NCI-H2196 treated with DMSO at 0.1 percent for 48 hours (cell line): ENCODE data around the gene TMEM127.
A peak's percentile ranks its signal among the peaks of the same experiment; 100 is the strongest.
"Not testable (repeated sequence)": the region's sequence is repeated elsewhere in the genome, so short reads cannot be mapped to it uniquely, and the experiment has no call there.

Experiments used
- DNase-seq: peaks from one replicate; lab custom pipeline; 2025; ENCODE audit not compliant: unreplicated experiment; lab: John Stamatoyannopoulos, UW

Gene TMEM127

DNA sequence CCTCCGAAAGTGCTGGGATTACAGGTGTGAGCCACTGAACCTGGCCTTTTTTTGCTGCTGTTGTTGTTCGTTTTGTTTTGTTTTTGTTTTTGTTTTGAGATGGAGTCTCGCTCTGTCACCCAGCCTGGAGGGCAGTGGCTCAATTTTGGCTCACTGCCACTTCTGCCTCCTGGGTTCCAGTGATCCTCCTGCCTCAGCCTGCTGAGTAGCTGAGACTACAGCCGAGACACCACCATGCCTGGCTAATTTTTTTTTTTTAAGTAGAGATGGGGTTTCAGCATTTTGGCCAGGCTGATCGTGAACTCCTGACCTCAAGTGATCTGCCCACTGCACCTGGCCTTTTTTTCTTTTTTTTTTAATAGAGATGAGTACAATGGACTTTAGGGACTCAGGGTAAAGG, 22.0 kb downstream of the TMEM127 start:
- DNase-seq = no peak

DNA sequence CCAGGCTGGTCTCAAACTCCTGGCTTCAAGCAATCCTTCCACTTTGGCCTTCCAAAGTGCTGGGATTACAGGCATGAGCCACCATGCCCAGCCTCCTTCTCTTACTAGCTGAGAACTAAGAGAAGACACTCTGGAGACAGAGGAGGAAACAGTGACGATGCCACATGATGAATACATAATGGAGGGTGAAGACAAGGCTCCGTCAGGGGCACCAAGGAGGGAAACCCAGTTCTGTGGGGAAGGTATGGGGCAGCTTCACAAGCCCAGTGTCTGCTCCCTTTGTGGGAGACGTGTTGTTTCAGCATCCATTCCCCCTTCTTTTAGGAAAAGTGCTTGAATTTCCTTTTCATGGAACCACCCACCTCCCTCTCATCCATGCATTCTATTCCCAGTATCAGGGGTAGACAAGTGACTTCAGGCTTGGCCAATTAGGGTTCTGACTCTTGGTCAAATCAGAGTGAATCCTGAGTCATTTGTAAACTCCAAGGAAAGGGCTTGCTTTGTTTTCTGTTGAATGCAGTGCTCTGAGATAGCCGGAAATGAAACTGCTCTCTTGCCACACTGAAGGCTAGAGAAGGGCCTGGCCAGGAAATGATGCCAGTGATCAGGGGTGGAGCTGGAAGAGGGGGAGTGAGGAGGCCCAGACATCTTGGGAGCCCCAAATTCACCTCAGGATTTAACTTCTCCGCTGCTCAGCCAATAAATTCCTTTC, 23.7 kb downstream of the TMEM127 start:
- no peak for DNase-seq

DNA sequence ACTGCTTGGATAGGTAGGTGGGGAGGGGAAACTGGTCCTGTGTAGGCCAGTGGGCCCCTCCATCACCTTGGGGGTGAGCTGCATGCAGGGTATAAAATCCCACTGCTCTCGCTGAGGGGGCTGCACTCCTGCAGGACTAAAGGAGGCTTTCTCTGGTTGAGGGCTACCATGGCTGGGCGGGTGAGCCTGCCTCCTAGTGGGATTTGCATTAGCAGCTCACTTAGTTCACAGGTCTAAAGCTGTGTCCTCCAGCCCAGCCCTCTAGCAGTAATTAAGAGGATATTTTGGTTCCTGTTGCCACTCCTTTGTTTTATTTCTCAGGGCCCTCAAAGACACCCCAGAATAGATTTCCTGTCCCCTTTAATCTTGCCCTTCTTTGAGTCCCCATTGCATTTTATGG, 24.6 kb downstream of the TMEM127 start:
- no peak for DNase-seq

DNA sequence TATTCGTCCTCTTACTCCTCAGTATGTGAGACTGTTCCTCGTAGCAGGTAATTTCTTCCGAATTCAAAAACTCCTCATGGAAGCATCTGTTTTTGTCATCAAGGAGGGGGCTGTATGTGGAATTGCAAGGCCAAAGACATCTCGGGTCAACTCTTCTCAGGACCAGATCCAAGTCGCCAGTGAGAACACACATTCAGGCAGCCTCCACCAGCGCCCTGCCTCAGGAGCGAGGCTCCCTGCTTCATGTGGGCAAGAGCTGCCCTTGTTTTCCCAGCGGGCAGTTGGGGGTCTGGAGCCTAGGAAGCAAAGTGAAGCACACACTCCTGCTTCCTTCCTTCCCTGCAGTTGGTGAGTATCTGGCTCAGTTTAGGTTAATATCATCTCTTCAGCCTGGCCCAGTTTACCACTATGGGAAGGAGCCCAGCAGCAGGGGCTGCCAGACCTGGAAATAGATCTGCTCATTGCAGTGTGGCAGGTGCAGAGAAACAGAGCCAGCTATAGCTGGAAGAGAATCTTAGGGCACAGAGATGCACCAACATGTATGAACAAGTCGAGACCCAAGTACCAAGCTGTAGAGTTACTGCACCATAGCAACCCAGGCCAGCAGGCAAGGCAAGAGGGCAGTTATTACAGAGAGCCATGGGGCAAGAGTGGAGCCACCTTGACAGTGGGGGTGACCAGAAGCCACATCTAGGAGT, 25.3 kb downstream of the TMEM127 start:
- DNase-seq = peak; percentile 68

DNA sequence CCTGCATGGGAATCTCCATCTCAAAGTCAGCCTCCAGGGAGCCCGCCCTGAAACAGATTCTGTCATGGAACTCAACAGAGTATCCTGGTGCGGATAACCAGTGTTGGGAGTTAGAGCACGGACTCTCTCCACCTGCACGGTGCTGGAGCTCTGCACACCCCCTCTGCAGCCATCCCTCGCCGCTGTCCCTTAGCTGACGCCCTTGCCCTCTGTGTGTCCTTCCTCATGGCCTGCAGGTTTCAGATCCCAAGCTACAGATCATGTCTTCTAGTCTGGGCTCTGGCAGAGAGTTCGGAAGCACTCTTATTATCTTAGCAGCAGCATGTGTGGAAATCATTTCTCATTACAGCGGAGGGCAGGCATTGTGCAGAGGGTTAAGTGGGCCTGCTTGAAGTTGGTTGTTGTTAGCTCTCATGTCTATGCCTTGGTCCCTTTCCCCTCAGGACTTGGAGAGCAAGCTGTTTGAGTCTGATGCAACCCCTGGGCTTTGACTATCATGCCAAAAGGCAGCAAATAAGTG, 26.0 kb downstream of the TMEM127 start:
- DNase-seq = no peak

DNA sequence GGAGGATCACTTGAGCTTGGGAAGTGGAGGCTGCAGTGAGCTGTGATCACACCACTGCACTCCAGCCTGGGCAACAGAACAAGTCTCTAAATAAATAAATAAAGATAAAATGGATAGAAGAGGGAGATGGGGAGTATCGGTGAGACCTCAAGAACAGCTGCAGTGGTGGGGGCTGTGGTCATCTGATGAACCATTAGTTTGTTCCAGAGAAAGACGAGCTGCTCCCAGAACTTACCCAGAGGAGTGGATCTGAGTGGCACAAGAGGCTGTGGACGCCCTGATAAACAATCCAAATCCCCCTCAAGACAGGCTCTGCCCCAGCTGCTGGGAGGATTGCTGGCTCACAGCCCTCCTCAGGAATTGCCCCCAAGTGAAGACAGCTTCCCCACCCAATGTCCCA, 26.7 kb downstream of the TMEM127 start:
- no peak for DNase-seq

DNA sequence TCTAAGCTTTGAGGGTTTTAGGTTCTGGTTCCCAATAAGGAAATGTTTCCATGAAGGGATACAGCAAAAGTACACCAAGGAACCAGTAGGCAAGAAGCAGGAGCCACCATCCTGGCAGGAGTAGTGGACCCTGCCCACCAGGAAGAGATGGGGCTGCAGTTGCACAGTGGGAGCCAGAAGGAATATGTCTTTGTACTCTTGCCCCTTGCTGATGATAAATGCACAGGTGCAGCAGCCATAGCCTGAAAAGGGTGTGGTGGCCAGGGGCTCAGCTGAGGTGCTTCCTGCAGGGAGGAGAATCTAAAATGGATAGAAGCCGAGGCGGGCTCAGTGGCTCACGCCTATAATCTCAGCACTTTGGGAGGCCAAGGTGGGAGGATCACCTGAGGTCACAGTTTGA, 27.5 kb downstream of the TMEM127 start:
- no peak for DNase-seq

DNA sequence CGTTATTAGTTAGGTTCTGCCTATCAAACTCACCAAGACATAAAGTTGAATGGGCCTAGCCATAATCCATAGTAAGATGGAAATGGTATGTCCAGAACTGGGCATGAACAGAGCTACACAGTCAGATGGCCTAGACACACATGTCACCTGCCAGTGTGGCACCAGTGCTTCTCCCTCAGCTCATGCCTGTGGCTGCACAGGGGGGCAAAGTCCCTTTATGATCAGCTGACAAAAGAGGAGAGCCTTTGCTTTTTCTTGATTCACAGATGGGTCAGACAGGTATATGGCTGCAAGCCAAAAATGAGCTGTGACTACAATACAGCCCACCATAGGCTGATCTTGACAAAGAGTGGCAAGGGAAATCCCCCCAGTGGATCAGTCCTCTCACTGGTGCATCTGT, 28.9 kb downstream of the TMEM127 start:
- DNase-seq = no peak

DNA sequence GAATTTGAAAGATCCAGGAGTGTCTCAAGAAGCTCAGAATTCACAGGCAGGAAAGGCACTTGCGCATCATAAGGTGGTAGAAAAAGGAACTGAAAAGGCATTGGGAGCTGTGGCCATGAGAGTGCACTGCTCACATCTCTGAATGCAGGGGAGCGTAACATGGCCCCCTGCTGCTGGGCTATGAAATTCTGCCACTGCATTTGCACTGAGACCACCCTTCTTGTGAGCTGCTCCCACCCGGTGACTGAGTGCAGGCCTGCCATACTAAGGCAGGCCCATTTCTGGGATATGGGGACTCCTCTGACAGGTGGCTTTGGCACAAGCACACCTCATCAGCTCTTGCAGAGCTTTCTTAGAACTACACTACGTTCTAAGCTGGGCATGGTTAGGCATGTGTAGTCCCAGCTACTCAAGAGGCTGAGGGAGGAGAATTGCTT, 31.9 kb downstream of the TMEM127 start:
- DNase-seq = no peak

DNA sequence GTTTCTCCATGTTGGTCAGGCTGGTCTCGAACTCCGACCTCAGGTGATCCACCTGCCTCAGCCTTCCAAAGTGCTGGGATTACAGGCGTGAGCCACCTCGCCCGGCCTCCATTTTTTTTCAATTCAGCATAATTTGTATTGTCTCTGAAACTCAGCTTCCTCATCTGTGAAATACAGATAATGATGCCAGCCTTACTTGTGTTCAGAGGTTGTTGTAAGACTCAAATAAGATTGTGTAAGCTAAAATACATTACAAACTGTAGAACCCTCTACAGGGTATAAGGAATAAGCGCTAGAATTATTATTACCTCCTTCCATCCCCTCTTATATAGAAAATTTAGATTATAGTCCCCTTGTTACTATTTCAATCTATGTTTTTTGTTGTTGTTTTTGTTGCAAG, 32.4 kb downstream of the TMEM127 start:
- no peak for DNase-seq

DNA sequence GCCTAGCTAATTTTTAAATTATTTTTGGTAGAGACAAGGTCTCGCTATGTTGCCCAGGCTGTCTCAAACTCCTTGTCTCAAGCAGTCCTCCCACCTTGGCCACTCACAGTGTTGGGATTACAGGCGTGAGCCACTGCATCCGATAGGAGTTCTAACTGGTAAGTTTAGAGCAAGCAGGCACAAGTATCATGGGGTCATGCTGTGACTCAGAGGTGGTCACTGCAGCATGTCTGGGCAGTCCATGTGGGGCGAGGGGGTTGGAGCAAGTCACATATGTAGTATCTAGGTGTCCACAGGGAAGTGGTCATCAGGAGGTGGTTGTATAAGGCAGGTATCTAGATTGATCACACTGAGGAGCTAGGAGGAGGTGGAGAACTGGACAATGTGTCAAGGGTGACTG, 34.5 kb downstream of the TMEM127 start:
- no peak for DNase-seq

DNA sequence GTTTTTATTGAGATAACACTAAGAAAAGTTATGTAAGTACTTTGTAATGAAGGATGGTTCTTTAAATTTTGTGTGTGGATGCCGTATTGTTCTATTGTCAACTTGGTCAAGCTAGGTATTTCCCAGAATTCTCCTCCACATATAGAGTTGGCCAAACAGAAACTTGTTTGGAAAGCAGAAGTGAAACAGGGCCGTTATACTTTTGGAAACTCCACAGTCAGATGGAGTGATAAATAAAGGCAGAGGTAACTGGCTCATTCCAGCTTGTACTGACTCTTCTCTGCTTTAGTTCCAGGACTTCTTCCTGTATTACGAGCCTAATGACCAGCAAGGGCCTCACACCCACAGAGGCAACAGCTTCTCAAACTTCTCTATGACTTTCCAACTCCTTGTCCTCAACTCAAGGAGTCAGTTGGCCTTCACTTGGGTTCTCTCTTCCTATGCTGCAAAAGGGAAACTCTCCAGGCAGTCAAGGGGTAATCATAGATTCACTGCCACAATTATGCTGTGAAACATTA, 40.7 kb downstream of the TMEM127 start:
- no peak for DNase-seq

DNA sequence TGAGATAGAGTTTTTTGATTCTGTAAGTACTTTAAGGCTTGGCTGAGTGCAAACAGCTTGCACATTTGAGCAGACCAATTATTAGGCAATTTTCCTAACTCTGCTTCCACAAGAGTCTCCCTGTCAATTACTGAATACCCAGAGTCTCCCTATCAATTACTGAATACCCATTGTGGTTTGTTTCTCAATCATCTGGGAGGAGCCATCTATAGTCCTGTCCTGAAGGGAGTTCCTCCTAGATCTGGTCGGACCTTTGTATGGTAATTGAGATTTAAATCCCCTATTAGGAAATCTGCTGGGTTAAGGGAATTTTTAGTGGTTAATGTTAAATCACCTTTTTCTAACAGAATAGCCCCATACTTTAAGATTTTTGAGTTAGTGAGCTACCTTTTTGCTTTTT, 44.7 kb downstream of the TMEM127 start:
- DNase-seq = not testable (repeated sequence)

DNA sequence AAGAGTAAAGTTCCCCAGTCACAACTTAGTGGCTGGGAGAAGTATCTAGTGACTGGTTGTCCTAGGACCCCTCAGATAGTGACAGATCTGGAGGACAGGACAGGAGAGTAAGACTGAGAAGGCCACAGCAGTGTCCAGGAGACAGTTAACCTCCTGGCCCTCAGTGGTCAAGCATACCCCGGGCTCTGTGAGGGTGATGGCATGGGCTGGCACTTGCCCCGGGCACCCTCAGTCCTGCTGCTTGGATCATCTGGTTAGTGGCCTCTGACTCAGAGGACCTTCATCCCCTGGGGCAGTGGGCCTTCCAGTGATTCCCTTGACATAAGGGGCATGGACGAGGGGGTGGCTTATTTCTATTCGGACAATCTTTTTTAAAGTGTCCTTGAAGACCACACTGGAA, 45.8 kb downstream of the TMEM127 start:
- not testable (repeated sequence) for DNase-seq

DNA sequence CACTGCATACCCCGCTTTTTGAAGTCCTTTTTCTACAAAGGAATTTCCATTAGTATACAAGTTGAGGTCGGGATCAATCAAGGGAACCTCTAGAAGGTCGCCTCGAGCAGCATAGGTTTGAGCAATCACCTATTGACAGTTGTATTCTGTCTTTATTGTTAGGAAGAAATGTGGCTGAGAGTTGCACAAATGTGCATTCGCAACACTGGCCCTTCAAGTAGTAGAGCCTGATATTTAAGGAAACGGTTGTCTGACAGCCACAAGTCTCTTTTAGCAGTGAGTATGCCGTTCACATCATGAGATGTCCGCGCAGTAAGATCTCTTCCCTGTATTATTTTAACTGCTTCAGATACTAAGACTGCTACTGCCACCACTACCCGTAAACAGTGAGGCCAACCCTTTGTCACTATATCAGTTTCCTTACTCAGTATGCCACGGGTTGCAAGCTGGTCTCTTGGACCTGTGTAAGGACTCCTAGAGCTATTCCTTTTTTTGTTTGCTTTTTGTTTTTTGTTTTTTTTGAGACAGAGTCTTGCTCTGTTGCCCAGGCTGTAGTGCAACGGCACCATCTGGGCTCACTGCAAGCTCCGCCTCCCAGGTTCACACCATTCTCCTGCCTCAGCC, 47.2 kb downstream of the TMEM127 start:
- DNase-seq = no peak

DNA sequence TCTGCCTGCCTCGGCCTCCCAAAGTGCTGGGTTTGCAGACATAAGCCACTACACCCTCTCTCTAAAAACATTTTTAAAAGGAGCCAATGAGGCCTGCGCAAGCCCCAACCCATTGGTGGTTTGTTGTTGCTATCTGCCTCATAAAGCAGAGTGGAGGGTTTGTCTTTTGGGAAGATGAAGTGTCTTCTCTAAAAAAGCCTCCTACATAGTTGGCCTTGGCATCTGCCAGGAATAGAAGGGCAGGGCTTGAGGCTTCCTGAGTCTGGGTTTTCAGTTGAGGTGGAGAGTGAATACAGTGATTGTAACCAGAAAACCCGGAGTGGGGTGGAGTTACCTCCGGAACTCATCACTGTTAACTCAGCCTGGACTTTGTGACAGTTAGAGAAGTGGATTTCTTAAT, 51.2 kb downstream of the TMEM127 start:
- no peak for DNase-seq

DNA sequence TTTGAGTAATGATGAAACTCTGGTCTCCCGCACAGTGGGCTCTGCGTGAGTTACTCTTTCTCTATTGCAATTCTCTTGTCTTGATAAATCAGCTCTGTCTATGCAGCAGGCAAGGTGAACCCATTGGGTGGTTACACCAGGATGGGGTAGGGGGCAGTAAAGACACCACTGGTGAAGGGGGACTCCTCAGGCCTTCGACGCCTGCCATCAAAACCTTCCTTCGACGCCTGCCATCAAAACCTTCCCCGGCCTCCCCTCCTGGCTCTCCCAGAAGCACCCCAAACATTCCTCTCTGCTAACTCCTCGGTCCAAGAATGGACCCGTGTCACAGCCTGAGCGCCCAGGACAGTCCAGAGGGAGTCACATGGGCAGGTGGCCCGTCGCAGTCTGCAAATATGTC, 52.4 kb downstream of the TMEM127 start:
- DNase-seq = no peak

DNA sequence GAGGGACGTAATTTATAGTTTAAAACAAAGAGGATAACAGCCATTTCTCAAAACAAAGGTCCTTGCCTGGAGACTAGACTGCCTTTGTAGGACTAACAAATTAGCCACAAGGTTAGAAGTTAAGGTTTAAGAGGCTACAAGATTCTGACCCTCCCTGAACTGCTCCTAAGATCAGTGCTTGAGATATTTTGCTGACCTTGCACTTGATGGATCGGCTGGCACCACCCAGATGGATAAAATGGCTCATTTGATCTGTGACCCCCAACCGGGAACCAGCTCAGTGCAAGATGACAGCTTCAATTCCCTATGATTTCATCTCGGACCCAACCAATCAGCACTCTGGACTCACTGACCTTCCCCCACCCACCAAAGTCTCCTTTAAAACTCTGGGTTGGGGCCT, 53.5 kb downstream of the TMEM127 start:
- no peak for DNase-seq

DNA sequence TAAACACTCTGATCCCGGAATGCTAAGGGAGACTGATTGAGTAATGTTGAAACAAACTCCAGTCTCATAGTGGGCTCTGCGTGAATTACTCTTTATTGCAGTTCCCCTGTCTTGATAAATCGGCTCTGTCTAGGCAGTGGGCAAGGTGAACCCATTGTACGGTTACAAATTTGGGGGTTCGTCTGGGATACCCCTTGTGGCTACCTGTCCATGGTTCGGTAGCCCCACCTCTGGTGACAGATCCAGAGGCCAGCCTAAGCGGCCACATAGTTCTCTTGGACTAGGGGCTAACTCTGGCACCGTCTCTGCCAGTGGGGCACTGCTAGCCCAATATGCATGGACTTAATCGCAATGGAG, 56.1 kb downstream of the TMEM127 start:
- no peak for DNase-seq

DNA sequence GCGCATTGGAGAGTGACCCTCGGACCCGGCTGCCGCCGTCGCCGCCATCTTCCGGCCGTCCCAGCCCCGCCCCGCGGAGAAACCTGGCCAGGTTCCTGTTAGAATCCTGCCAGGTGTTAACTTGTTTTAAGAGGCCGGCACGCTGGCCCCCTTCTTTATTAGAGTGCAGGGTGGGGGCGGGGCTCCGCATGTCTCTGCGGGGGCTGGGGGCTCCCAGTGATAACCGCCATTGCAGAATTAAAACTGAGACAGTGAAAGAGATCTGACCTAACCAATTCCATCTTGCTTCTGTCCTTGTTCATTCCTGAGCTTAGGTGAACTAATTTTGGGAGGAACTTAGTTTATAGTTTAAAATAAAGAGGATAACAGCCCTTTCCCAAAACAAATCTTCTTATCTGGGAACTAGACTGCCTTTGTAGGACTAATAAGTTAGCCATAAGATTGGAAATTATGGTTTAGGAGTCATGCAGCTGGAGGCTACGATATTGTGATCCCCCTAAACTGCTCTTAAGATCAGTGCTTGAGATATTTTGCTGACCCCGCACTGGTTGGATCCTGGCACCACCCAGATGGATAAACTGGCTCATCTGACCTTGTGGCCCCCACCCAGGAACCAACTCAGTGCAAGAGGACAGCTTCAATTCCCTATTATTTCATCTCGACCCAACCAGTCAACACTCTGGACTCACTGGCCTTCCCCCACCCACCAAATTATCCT, 56.6 kb downstream of the TMEM127 start:
- DNase-seq = no peak
